ENCODE measurements around the gene KIAA0040. TPM values are rescaled to one million over a fixed set of nuclear protein-coding genes. Genes with fewer than 3 reads are reported as not detected.

Gene KIAA0040
- total and polyA plus RNA-seq, 11 donors: 4.8 to 45.3 (median 12.9) TPM

DNA sequence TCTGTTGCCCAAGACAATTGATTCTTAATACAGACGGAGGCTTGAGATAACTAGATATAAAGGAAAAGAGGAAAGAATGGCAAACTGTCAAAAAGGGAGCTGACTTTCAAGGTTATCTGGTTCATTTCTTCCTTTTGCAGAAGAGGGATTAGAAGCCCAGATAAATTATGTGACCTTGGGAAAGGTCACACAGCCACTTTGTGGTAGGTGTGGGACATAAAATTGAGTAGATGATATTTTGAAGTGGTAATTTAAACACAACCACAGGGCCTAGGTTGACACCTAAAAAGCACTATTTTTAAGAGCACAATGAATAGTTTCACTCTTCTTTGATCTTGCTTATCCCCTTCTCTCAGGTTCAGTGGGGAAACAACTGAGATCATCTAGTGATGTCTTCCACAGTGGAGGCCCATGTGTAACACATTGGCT is 16.9 kb upstream of the KIAA0040 start:
- no peak for TF ChIP-seq POLR2A (IDR thresholded peaks at IDR 0.05)
- no peak for TF ChIP-seq CTCF (IDR thresholded peaks at IDR 0.05)
- intact Hi-C loops (cut with DNase I): loop anchor here in 1 of 10 donors (10.0 kb wide), 1 partner anchor 55 kb away; no protein-coding TSS in a partner anchor

GRCh38 chr1:175208773-175209492 is 16.4 kb upstream of the KIAA0040 start:
- peaks cover 0 to 20% (median 0%) of the 10 kb centered on the region in 12 donors for H3K4me1 ChIP-seq
- H3K27me3 ChIP-seq: no peaks in the 10 kb centered on the region
- H3K36me3 ChIP-seq: no peaks in the 10 kb centered on the region
- intact Hi-C loops (cut with DNase I): loop anchor here in 1 of 10 donors (10.0 kb wide), 1 partner anchor 56 kb away; no protein-coding TSS in a partner anchor
- TF ChIP-seq POLR2A (IDR thresholded peaks at IDR 0.05) (no peak), CTCF (IDR thresholded peaks at IDR 0.05) (no peak)
- WGBS, 4 donors: 44 to 68% (median 51%) methylated on average over 6 of the region's 6 CpGs
- DNase-seq: no peak
- peaks cover 0 to 9% (median 0%) of the 10 kb centered on the region in 12 donors for H3K9me3 ChIP-seq
- peak in 1 of 4 donors; percentile 28 for ATAC-seq
- H3K4me3 ChIP-seq: no peak overlapping the region
- peak overlapping the region in 2 of 12 donors; percentile 14 to 71 for H3K27ac ChIP-seq

More for the DNA sequence above, 16.9 kb upstream of the KIAA0040 start:
- Histone ChIP-seq H3K9me3 (peaks cover 0 to 11% (median 0%) of the 10 kb centered on the region in 12 donors), H3K4me1 (peaks cover 0 to 20% (median 0%) of the 10 kb centered on the region in 12 donors), H3K27me3 (no peaks in the 10 kb centered on the region), H3K27ac (peak overlapping the region in 2 of 12 donors; percentile 14 to 71), H3K36me3 (no peaks in the 10 kb centered on the region), H3K4me3 (no peak overlapping the region)
- ATAC-seq (no peak), DNase-seq (no peak)
- WGBS, 4 donors: 65 to 79% (median 70%) methylated on average over 1 of the region's 1 CpG

DNA sequence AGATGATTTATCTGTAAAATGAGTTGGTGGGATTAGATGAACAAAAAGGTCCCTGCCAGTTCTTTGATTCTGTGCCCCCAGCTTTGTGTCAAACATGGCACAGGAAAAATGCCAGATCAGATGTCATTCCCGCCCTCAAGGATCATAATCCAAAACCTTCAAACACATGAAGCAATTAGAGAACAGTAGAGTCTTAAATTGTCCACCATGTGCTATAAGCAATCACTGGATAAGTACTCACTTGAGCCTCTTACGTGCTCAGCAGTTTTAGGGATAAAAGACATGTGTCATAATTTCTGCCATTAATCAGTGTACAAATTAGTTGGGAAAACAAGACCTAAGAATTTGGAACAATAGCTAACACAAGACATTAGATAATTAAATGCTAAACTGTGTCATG is 15.4 kb upstream of the KIAA0040 start:
- H3K27ac ChIP-seq: peak overlapping the region in 1 of 12 donors; percentile 71
- H3K27me3 ChIP-seq: no peaks in the 10 kb centered on the region
- H3K4me3 ChIP-seq: no peak overlapping the region
- intact Hi-C loops (cut with DNase I): loop anchor here in 1 of 10 donors (10.0 kb wide), 1 partner anchor 57 kb away; no protein-coding TSS in a partner anchor
- no peak for ATAC-seq
- H3K4me1 ChIP-seq: peaks cover 0 to 20% (median 0%) of the 10 kb centered on the region in 12 donors
- no peaks in the 10 kb centered on the region for H3K36me3 ChIP-seq
- 92 to 98% (median 94%) methylated on average over 2 of the region's 2 CpGs for WGBS, 4 donors
- no peak for DNase-seq
- peaks cover 0 to under 1% (median 0%) of the 10 kb centered on the region in 12 donors for H3K9me3 ChIP-seq
- TF ChIP-seq POLR2A (IDR thresholded peaks at IDR 0.05): no peak
- TF ChIP-seq CTCF (IDR thresholded peaks at IDR 0.05): no peak

- intact Hi-C loops (cut with DNase I): loop anchor here in 1 of 10 donors (10.0 kb wide), 1 partner anchor 58 kb away; no protein-coding TSS in a partner anchor
- no peak for ATAC-seq
- Histone ChIP-seq H3K4me3 (no peak overlapping the region), H3K27me3 (no peaks in the 10 kb centered on the region), H3K4me1 (peaks cover 0 to 24% (median 4%) of the 10 kb centered on the region in 12 donors), H3K36me3 (no peaks in the 10 kb centered on the region), H3K9me3 (no peaks in the 10 kb centered on the region), H3K27ac (no peak overlapping the region)
- DNase-seq: no peak
- TF ChIP-seq CTCF (IDR thresholded peaks at IDR 0.05) (no peak), POLR2A (IDR thresholded peaks at IDR 0.05) (no peak)
Observed at GRCh38 chr1:175206687-175207086, 14.1 kb upstream of the KIAA0040 start.
